IMR-90 (cell line): ENCODE data around the gene GAREM2. TPM values are rescaled to one million over a fixed set of nuclear protein-coding genes. Genes with fewer than 3 reads are reported as not detected.

ENCODE experiments used
- ATAC-seq: fragments of 200-7000 bp; cut with Tn5 transposase; 2 replicates; pipeline ENCODE4 v1.9.1; 2020; ENCODE audit warnings: low read depth, mild to moderate bottlenecking, moderate library complexity
- BruUV-seq: library from RNA; stranded (reverse); fragments of 400-500 nt; replicated peaks from 2 replicates; lab custom pipeline; 2021; lab: Mats Ljungman, UMichigan
- CTCF ChIA-PET: fragments of 300-600 bp; formaldehyde crosslinking; extraction: SDS; loops from one replicate; lab custom pipeline; 2021; ENCODE audit warnings: antibody characterized with exemption; lab: Yijun Ruan, JAX
- POLR2A ChIA-PET: fragments of 300-600 bp; sonication (Branson Sonifier 250); formaldehyde crosslinking; loops from one replicate; lab custom pipeline; 2022; ENCODE audit warnings: antibody characterized with exemption; ENCODE audit not compliant: unreplicated experiment; lab: Charles Lee
- DNase-seq: peaks from one replicate; pipeline ENCODE4 v3.0.0; 2013
- H2AFZ ChIP-seq: replicated peaks from 2 replicates; pipeline ENCODE3; 2013; ENCODE audit warnings: low read length, mild to moderate bottlenecking; ENCODE audit not compliant: poor library complexity
- H2AK5ac ChIP-seq: 2 replicates; pipeline ENCODE4 v1.6.1; 2013; ENCODE audit warnings: low read depth, low read length, inconsistent platforms
- H2AK9ac ChIP-seq: replicated peaks from 2 replicates; pipeline ENCODE3; 2013; ENCODE audit warnings: mild to moderate bottlenecking, low read depth, low read length, moderate library complexity; ENCODE audit not compliant: poor library complexity
- H2BK120ac ChIP-seq: 2 replicates; pipeline ENCODE4 v1.6.1; 2013; ENCODE audit warnings: low read depth, low read length, inconsistent platforms
- H2BK15ac ChIP-seq: 3 replicates; pipeline ENCODE4 v1.6.1; 2013; ENCODE audit warnings: low read depth, low read length, inconsistent platforms
- H2BK20ac ChIP-seq: 2 replicates; pipeline ENCODE4 v1.6.1; 2013; ENCODE audit warnings: low read depth, mild to moderate bottlenecking, inconsistent platforms, low read length, moderate library complexity
- H2BK5ac ChIP-seq: 2 replicates; pipeline ENCODE4 v1.6.1; 2013; ENCODE audit warnings: mild to moderate bottlenecking, low read depth, low read length, inconsistent platforms; ENCODE audit not compliant: poor library complexity, severe bottlenecking
- H3K14ac ChIP-seq: replicated peaks from 2 replicates; pipeline ENCODE4 v1.6.1; 2013; ENCODE audit warnings: low read depth, low read length, inconsistent platforms
- H3K18ac ChIP-seq: 2 replicates; pipeline ENCODE4 v1.6.1; 2013; ENCODE audit warnings: low read depth, low read length, control low read depth
- H3K23ac ChIP-seq: 2 replicates; pipeline ENCODE4 v1.6.1; 2013; ENCODE audit warnings: low read depth, low read length, inconsistent platforms
- H3K27ac ChIP-seq: 2 replicates; pipeline ENCODE4 v1.5.1; 2013; ENCODE audit warnings: mild to moderate bottlenecking, control low read depth, low read length; ENCODE audit not compliant: insufficient read depth
- H3K27me3 ChIP-seq: 2 replicates; pipeline ENCODE4 v1.6.1; 2013; ENCODE audit warnings: low read length; ENCODE audit not compliant: control insufficient read depth, insufficient read depth
- H3K36me3 ChIP-seq: 2 replicates; pipeline ENCODE4 v1.6.1; 2013; ENCODE audit warnings: low read length, mixed read lengths; ENCODE audit not compliant: control insufficient read depth, insufficient read depth
- H3K4ac ChIP-seq: 2 replicates; pipeline ENCODE4 v1.6.1; 2013; ENCODE audit warnings: low read depth, low read length, inconsistent platforms
- H3K4me1 ChIP-seq: 2 replicates; pipeline ENCODE4 v1.6.1; 2013; ENCODE audit warnings: low read length, mixed read lengths; ENCODE audit not compliant: control insufficient read depth, insufficient read depth
- H3K4me2 ChIP-seq: 2 replicates; pipeline ENCODE4 v1.6.1; 2013; ENCODE audit warnings: low read depth, mild to moderate bottlenecking, control low read depth, low read length, moderate library complexity
- H3K4me3 ChIP-seq: 2 replicates; pipeline ENCODE4 v1.5.1; 2013; ENCODE audit warnings: low read depth, mild to moderate bottlenecking, control low read depth, low read length, moderate library complexity; ENCODE audit not compliant: insufficient read depth
- H3K56ac ChIP-seq: 2 replicates; pipeline ENCODE4 v1.6.1; 2013; ENCODE audit warnings: low read length, inconsistent platforms; ENCODE audit not compliant: insufficient read depth; ENCODE audit errors: extremely low read depth
- H3K79me1 ChIP-seq, 2 experiments: 2 replicates each; pipeline ENCODE4 v1.6.1; 2013; ENCODE audit warnings: low read length in 2 of 2, inconsistent platforms in 1 of 2, low read depth in 1 of 2
- H3K9ac ChIP-seq: 2 replicates; pipeline ENCODE4 v1.6.1; 2013; ENCODE audit warnings: low read depth, low read length, control low read depth
- H3K9me1 ChIP-seq: 2 replicates; pipeline ENCODE4 v1.6.1; 2013; ENCODE audit warnings: low read length, inconsistent platforms; ENCODE audit not compliant: insufficient read depth
- H3K9me3 ChIP-seq: 2 replicates; pipeline ENCODE4 v1.6.1; 2013; ENCODE audit warnings: low read length; ENCODE audit not compliant: control insufficient read depth, insufficient read depth
- H4K20me1 ChIP-seq: 2 replicates; pipeline ENCODE4 v1.6.1; 2013; ENCODE audit warnings: low read length, inconsistent platforms; ENCODE audit not compliant: insufficient read depth
- H4K5ac ChIP-seq: 2 replicates; pipeline ENCODE4 v1.6.1; 2013; ENCODE audit warnings: mild to moderate bottlenecking, low read depth, low read length, control low read depth
- H4K8ac ChIP-seq, 2 experiments: 2 replicates each; pipeline ENCODE4 v1.6.1; 2013; ENCODE audit warnings: low read depth in 2 of 2, low read length in 2 of 2, control low read depth in 1 of 2, inconsistent platforms in 1 of 2
- H4K91ac ChIP-seq: 2 replicates; pipeline ENCODE4 v1.6.1; 2013; ENCODE audit warnings: low read depth, low read length, inconsistent platforms; ENCODE audit not compliant: insufficient read depth
- BHLHE40 ChIP-seq: fragments of 150-350 bp; IDR thresholded peaks from 2 replicates; pipeline ENCODE4 v1.6.1; 2016; ENCODE audit warnings: mild to moderate bottlenecking, low read depth, low read length
- CEBPB ChIP-seq: IDR thresholded peaks from 2 replicates; pipeline ENCODE4 v1.6.1; 2012; ENCODE audit warnings: low read depth, low read length, improper control_type of control experiment
- CTCF ChIP-seq: conservative IDR thresholded peaks from 2 replicates; pipeline ENCODE4 v1.5.1; 2012; ENCODE audit warnings: mild to moderate bottlenecking, low read depth, low read length, improper control_type of control experiment
- ELK1 ChIP-seq: fragments of 150-350 bp; IDR thresholded peaks from 2 replicates; pipeline ENCODE4 v1.6.1; 2016; ENCODE audit warnings: low read depth, mild to moderate bottlenecking, low read length, moderate library complexity, borderline replicate concordance
- FOS ChIP-seq: fragments of 150-350 bp; IDR thresholded peaks from 2 replicates; pipeline ENCODE4 v1.6.1; 2016; ENCODE audit warnings: low read depth, low read length
- MXI1 ChIP-seq: IDR thresholded peaks from 2 replicates; pipeline ENCODE4 v1.6.1; 2012; ENCODE audit warnings: low read depth, mild to moderate bottlenecking, low read length, moderate library complexity, borderline replicate concordance
- NFE2L2 ChIP-seq: fragments of 150-350 bp; IDR thresholded peaks from 2 replicates; pipeline ENCODE4 v1.6.1; 2016; ENCODE audit warnings: low read depth, mild to moderate bottlenecking, low read length
- POLR2A ChIP-seq: IDR thresholded peaks from 2 replicates; pipeline ENCODE4 v1.6.1; 2012; ENCODE audit warnings: mild to moderate bottlenecking, low read depth, low read length
- RAD21 ChIP-seq: IDR thresholded peaks from 2 replicates; pipeline ENCODE4 v1.6.1; 2012; ENCODE audit warnings: low read length, improper control_type of control experiment
- RFX5 ChIP-seq: IDR thresholded peaks from 2 replicates; pipeline ENCODE4 v1.8.0; 2012; ENCODE audit warnings: low read depth, mild to moderate bottlenecking, low read length, moderate library complexity
- SMC3 ChIP-seq: fragments of 150-350 bp; IDR thresholded peaks from 2 replicates; pipeline ENCODE4 v1.6.1; 2016; ENCODE audit warnings: low read depth, mild to moderate bottlenecking, antibody characterized with exemption, low read length, moderate library complexity
- USF2 ChIP-seq: fragments of 150-350 bp; IDR thresholded peaks from 2 replicates; pipeline ENCODE4 v1.6.1; 2017; ENCODE audit warnings: mild to moderate bottlenecking, antibody characterized with exemption, low read length, low read depth
- WGBS, 2 experiments: methylation state at CpG; one replicate each; pipeline versions ENCODE4 v1.1.5 to v1.1.7; 2013; ENCODE audit warnings: missing lambda C conversion rate in 2 of 2; ENCODE audit not compliant: insufficient read length in 1 of 2; ENCODE audit errors: extremely low coverage in 2 of 2; 5-methylcytosine and 5-hydroxymethylcytosine counted together
- dilution Hi-C: fragments of 300-500 bp; cut with HindIII; formaldehyde crosslinking; loops from one replicate; pipeline ENCODE4 v1.14.3; 2018; ENCODE audit warnings: low sequenced_read_pairs; ENCODE audit not compliant: unreplicated experiment
- in situ Hi-C: fragments of 300-500 bp; cut with MboI; formaldehyde crosslinking; loops from 3 replicates; pipeline ENCODE4 v1.14.3; 2019; ENCODE audit warnings: low sequenced_read_pairs, inconsistent platforms, mixed read lengths
- intact Hi-C: fragments of 100-400 bp; cut with micrococcal nuclease; formaldehyde crosslinking; loops from 2 replicates; pipeline ENCODE4 v1.10.0; 2022
- polyA plus RNA-seq, 3 experiments: library from polyadenylated mRNA; depleted of rRNA; stranded (reverse); fragments of >200 nt; gene quantifications; 2 replicates each; pipeline ENCODE4 v1.2.3, GENCODE V29; 2012; ENCODE audit warnings: low replicate concordance in 1 of 3
- total RNA-seq: library from RNA; depleted of rRNA; stranded (reverse); fragments of >200 nt; gene quantifications from 2 replicates; pipeline ENCODE4 v1.2.3, GENCODE V29; 2012

Gene GAREM2
- total and polyA plus RNA-seq, 2 of the 4 experiments (the other 2 are of a cell fraction) = 0.36 to 1.8 TPM

- H4K5ac ChIP-seq = no peak overlapping the region
- no peak overlapping the region for H3K4ac ChIP-seq
- H2BK20ac ChIP-seq = no peak overlapping the region
- H3K23ac ChIP-seq = no peak overlapping the region
- BruUV-seq = no TSS peak
- H3K9ac ChIP-seq = no peak overlapping the region
- no peak overlapping the region for H3K4me2 ChIP-seq
- WGBS, 2 experiments = 88% methylated on average over 6 of the region's 16 CpGs; no CpG with 5 or more reads in 1 of the 2 experiments
- DNase-seq (no peak), ATAC-seq (no peak)
- H3K4me1 ChIP-seq = no peaks in the 10 kb centered on the region
- no peak overlapping the region for H2BK15ac ChIP-seq
- intact Hi-C loops (no loop called here), in situ Hi-C loops (no loop called here), dilution Hi-C loops (no loop called here)
- ChIA-PET POLR2A (no interaction called here), CTCF (no interaction called here)
- no peak overlapping the region for H4K91ac ChIP-seq
- H3K27ac ChIP-seq = no peak overlapping the region
- no peak overlapping the region for H2BK5ac ChIP-seq
- no peaks in the 10 kb centered on the region for H3K79me1 ChIP-seq
- H3K36me3 ChIP-seq = peaks cover 16% of the 10 kb centered on the region
- H3K56ac ChIP-seq = no peak overlapping the region
- 0 out of 2 replicates have a peak, but pooled peaks cover 3% of the 10 kb centered on the region for H4K20me1 ChIP-seq
- no peak overlapping the region for H4K8ac ChIP-seq
- H3K18ac ChIP-seq = no peak overlapping the region
- H3K27me3 ChIP-seq = no peaks in the 10 kb centered on the region; the same call in 1 of the 2 replicates
- no peak overlapping the region for H2AFZ ChIP-seq
- TF ChIP-seq RFX5 = no peak
- no peak for TF ChIP-seq RAD21
- no peak for TF ChIP-seq FOS
- TF ChIP-seq USF2 = no peak
- TF ChIP-seq NFE2L2 = no peak
- no peak for TF ChIP-seq ELK1
- no peak for TF ChIP-seq CTCF
- no peak for TF ChIP-seq MXI1
- TF ChIP-seq POLR2A = no peak
- no peak for TF ChIP-seq BHLHE40
- TF ChIP-seq CEBPB = no peak
- TF ChIP-seq SMC3 = no peak
- peaks cover 10% of the 10 kb centered on the region; the same call in 1 of the 2 replicates for H3K9me1 ChIP-seq
- no peak overlapping the region for H3K4me3 ChIP-seq
- H2AK5ac ChIP-seq = no peak overlapping the region
- H3K14ac ChIP-seq = no peak overlapping the region
- H2AK9ac ChIP-seq = no peak overlapping the region
- no peak overlapping the region for H2BK120ac ChIP-seq
- H3K9me3 ChIP-seq = no peaks in the 10 kb centered on the region
These were observed 14.7 kb downstream of the GAREM2 start for GRCh38 chr2:26187537-26188104.
